GM21367 (cell line): ENCODE measurements around the gene NRDE2.

Source experiments
- ATAC-seq: cut with Tn5 transposase; IDR thresholded peaks from one replicate; pipeline ENCODE4 v1.9.1; 2021; ENCODE audit not compliant: unreplicated experiment

The NRDE2 gene, protein sequence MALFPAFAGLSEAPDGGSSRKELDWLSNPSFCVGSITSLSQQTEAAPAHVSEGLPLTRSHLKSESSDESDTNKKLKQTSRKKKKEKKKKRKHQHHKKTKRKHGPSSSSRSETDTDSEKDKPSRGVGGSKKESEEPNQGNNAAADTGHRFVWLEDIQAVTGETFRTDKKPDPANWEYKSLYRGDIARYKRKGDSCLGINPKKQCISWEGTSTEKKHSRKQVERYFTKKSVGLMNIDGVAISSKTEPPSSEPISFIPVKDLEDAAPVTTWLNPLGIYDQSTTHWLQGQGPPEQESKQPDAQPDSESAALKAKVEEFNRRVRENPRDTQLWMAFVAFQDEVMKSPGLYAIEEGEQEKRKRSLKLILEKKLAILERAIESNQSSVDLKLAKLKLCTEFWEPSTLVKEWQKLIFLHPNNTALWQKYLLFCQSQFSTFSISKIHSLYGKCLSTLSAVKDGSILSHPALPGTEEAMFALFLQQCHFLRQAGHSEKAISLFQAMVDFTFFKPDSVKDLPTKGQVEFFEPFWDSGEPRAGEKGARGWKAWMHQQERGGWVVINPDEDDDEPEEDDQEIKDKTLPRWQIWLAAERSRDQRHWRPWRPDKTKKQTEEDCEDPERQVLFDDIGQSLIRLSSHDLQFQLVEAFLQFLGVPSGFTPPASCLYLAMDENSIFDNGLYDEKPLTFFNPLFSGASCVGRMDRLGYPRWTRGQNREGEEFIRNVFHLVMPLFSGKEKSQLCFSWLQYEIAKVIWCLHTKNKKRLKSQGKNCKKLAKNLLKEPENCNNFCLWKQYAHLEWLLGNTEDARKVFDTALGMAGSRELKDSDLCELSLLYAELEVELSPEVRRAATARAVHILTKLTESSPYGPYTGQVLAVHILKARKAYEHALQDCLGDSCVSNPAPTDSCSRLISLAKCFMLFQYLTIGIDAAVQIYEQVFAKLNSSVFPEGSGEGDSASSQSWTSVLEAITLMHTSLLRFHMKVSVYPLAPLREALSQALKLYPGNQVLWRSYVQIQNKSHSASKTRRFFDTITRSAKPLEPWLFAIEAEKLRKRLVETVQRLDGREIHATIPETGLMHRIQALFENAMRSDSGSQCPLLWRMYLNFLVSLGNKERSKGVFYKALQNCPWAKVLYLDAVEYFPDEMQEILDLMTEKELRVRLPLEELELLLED

DNA sequence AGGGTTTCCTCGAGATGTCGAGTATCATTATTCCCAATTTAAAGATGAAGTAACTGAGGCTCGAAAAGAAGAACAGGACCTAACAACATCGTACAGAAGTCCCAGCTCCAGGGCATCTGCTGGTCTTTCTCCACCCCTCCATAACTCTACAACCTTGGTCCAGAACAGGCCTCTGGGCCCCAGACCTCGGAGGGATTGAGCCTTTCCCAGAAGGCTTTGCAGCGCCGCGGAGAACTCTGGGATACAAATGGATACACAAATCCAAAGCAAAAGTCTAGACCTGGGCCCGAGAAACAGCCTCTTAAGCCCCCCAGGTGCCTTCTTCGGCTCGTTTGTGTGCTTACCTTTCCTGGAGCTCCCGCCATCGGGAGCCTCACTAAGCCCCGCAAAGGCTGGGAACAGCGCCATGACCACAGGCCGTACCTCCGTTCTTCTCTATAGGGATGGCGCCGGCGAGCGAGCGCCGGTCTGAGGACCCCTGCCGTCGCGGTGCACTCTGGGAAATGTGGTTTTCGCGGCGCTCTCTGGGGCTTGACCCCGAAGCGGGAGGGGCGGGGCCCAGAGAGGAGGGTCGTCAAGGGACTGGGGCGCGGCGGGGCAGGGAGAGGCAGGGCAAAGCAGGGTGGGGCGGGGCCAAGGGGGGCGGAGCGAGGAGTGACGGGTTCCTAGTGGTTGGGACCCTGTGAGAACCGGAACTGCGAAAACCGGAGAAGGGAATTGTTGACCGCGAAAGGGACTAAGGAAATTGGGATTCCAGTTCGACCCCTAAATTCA is at the start of gene NRDE2:
Gene NRDE2 (minus strand): TSS at position 445 of the 774 bp plus-strand sequence. CDS start 37 bp downstream, at position 408.
- ATAC-seq, result peak; percentile 94

DNA sequence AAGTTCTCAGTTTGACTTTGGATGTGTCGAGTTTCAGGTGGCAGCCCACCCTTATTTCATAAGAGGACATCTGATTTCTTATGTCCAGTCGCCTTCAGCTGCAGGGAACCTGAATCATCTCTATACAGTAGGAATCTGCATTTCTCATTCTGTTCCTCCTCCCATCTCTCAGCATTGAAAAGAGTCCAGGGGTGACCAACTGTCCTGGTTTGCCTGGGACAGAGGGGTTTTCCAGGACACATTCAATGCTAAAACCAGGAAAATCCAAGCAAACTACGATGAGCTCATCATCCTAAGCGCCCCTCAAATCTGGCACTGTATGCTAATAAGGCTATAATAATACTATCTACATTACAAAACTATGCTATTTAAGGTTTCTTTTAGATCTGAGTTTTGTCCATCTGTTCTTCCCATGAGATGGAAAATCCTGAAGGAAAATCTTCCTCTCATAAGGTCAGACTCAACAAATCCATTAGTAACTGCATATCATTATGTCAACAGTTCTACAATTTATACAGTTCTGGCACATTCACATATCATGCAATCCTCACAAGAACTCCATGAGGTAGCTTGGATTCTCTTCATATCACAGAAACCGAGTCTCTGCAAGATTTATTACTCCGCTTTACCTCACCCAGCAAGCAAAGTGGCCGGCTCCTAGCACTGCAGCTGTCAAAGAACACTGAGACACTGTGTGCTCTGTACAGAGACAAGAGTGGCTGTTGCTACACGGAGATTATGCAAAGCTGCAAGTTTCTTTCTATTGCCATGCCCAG is 49.5 kb upstream of the NRDE2 start:
- no peak for ATAC-seq

DNA sequence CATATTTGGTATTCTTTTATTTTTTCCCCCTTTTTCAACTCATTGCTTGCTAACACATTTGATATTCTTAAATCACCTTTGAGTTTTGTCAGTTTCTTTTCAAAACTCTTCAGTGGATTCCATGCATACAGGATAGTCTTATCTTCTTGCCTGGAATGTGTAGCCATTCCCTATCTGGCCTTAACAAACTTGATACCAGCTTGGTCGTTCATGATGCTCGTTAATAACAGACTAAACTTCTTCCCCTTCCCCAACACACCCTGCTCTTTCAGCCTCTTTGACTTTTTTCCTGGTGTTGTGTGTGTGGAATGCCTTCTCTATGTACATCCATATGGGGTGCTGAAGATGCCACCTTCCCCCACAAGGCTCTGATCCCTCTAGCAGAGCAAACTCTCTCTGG is 47.4 kb upstream of the NRDE2 start:
- ATAC-seq, result no peak

DNA sequence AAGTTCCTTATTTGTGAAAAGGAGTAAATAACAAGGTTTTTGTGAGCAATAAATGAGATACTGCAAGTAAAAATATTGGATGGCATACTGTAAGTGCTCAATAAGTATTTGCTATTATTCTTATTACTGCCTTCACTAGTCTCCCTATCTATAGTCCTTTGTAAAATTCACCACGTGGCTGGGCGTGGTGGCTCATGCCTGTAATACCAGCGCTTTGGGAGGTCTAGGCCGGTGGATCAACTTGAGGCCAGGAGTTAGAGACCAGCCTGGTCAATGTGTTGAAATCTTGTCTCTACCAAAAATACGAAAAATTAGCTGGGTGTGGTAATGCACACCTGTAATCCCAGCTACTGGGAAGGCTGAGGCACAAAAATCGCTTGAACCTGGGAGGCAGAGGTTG is 46.5 kb upstream of the NRDE2 start:
- ATAC-seq, result no peak

DNA sequence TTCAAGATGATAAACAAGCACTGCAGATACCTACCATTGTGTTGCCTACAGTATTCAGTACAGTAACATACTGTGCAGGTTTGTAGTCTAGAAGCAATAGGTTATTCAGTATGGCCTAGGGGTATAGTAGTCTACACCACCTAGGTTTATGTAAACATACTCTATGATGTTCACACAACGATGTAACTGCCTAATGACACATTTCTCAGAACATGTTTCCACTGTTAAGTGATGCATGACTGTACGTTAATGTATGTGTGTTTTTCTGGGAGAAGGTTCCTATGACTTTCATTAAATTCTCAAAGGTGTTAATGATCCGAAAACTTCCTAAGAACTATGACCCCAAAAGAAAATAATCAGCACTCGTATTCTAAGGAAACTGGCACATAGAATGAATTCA is 44.2 kb upstream of the NRDE2 start:
- ATAC-seq, result no peak

DNA sequence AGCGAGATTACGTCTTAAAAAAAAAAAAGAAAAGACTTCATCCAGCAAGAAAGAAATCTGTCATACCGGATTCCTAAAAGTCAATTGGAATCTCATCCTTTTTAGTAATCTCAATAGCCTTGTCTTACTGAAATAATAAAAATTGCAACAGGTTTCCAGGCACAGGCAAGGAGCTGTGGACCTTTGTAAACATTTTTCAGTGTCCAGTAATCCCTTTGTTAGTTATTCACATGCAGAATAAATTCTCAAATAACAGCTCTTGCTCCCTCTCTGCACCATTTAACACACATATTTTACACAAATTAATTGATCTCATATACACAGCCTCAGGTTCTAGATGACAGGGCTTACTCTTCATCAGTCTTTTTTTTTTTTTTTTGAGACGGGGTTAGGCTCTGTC is 43.1 kb upstream of the NRDE2 start:
- ATAC-seq, result no peak

DNA sequence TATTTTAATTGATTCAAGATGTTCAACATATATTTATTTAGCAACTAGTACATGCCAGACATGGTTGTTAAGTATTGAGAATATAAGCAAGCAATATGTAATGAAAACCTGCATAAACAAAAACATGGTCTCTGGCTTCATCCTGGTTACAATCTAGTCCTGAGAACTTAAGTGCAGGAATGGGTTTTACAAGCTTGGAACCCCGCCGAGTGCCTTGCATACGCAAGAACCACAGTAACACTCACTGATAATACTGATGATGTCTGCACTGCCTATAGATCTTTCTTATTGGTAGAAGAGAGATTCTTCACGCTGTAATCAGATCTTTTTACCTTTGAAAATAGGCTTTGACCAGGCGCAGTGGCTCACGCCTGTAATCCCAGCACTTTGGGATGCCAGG is 42.1 kb upstream of the NRDE2 start:
- no peak for ATAC-seq

DNA sequence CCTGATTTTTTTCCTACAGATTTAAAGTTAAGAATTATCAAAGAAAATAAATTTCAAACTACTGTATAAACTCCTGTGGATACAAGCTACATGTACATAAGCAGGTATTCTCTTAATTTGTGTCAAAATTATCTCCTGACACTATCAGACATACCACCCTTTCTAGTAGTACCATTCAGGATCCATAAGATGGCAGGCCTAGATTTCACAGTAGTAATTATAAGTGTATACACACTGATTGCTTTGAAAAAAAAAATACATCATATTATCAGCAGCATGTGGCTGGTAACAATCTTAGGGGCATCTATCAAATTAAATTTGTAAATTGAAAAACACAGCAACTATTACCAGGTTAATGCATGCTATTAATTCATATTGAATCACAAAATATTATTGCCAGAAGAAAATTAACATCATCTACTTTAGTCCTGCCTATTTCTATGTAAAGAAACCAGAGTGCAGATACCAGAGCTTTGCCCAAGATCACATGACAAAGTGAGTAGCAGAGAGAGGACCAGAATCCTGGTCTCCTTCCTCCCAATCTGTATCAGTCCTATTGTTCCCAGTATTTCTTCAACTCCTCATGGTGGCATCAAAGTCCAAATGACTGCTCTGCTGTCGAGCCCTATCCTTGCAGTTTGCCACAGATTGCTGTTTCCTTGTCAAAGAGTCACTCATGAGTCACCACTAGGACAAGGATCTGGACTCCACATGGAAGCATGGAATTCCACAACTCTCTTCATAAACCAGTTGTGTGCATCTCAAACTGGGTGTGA is 37.4 kb upstream of the NRDE2 start:
- no peak for ATAC-seq

DNA sequence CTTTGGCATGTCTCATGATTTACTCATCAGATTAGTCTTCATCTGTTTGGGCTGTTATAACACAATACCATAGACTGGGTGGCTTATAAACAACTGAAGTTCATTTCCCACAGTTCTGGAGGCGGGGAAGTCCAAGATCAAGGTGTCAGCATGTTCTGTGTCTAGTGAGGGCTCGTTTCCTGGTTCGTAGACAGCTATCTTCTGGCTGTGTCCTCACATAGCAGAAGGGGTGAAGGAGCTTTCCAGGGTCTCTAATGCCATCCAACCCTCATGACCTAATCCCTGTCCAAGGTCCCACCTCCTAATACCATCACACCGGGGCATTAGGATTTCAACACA is 30.8 kb upstream of the NRDE2 start:
- no peak for ATAC-seq

DNA sequence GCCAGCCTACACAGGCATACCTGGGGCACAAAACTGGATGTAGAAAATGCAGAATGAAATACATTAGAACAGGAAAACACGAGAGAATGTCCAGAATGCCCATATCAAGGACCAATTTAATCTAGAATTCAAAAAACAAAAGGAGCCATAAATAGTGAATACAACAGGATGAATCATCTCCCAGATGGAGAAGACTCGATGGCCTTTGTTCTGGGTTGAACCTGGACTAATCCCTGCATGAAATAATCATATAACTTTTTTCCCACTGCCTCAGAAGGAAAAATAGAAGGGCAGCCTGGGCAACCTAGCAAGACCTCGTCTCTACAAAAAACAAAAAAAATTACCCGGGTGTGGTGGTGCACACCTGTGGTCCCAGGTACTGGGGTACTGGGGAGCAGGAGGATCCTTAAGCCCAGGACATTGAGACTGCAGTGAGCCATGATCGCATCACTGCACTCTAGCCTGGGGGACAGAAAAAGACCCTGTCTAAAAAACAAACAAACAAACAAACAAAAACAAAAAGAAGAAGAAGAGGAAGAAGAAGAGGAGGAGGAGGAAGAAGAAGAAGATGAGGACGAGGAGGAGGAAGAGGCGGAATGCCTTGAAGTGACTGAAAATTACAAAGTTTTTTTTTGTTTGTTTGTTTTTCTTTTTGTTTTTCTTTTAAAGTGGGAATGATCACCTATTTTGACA is 30.3 kb upstream of the NRDE2 start:
- ATAC-seq, result no peak

DNA sequence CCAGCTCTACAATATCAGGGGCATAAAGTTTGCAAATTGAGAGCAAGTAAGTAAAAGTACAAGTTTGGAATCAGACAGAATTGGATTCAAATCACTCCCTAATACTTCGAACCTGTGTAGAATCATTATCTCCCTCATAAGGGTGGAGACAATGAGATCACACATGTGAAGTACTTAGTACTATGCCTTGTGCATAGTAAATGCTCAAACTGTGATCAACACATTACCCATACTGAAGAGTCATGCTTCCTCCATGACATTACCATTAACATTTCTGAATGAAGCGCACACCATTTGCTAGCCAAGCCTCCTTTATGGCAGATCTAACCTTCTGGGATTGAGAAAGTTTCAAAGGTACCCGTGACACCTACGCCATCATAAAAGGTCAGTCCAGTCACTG is 26.6 kb upstream of the NRDE2 start:
- no peak for ATAC-seq

DNA sequence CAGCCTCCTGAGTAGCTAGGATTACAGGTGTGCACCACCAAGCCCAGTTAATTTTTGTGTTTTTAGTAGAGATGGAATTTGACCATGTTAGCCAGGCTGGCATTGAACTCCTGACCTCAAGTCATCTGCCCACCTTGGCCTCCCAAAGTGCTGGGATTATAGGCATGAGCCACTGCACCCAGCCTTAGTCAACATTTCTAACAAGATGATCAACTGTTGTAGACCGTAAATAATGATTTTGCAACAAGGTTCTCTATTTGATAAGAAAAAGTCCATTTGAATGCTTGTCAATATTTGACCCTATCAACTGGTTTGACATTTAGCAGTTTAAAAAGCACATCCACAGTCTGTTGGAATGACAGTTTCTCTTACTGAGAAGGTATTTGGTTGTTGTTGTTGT is 25.2 kb upstream of the NRDE2 start:
- no peak for ATAC-seq

DNA sequence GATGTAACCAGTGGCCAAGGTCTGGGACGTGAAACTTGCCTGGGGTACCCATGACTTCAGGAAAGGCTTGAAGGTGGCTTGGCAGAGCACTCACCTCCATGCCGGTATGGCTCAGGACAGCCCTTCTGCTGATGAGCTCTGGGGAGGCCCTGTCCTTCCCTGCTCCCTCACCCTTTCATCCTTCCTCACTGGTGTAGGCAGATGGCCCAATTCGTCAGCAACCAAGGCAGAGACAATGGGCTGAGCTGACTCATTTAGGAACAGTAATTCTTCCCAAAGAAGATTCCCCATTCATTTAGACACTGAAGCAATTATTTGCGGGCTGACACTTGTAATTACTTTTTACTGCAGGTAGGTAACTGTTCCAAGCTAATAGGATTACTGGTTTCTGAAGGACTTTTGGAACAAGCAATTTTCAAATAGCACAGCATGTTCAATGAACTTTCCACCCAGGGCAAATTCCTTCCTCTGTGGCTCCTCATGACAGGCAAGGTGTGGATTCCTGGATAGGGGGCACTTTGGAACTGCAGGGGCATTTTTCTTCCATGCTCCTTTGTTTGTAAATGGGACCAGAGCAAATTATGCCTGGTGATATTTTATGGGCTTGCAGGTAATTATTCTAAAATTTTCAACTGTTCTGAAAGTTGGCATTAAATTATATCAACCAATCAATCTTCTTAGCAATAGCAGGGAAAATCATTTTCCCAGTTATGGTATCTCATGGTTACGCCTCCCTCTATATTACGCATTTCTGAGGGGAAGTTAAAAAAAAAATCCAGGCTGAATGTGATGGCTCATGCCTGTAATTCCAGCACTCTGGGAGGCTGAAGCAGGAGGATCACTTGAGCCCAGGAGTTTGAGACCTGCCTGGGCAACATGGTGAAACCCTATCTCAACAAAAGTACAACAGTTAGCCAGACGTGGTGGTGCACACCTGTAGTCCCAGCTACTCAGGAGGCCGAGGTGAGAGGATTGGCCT is 24.1 kb upstream of the NRDE2 start:
- no peak for ATAC-seq

DNA sequence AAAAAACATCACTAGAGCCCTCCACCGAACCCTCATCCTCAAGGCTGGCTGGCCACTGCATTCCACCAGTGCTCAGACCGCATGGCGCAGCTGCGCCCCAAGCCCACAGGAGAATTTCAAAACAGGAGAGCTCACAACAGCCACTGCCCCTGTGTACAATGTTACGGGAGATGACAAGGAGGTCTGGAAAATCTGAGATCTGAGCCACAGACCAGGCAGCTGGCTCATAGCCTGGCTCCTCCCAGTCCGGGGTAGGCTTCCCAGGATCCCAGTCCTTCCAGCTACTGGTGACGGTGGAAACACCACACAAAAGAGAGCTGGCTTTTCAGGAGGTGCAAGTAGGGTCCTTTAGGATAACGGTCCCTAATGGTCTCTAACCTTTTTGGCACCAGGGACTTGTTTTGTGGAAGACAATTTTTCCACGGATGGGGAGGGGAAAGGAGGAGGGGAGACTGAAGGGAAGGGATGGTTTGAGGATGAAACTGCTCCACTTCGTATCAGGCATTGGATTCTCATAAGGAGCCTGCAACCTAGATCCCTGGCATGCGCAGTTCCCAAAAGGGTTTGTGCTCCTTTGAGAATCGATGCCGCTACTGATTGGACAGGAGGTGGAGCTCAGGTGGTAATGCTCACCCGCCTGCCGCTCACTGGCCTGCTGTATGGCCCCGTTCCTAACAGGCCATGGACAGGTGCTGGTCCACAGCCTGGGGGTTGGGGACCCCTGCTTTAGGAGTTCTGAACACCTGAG is 23.0 kb upstream of the NRDE2 start:
- no peak for ATAC-seq

DNA sequence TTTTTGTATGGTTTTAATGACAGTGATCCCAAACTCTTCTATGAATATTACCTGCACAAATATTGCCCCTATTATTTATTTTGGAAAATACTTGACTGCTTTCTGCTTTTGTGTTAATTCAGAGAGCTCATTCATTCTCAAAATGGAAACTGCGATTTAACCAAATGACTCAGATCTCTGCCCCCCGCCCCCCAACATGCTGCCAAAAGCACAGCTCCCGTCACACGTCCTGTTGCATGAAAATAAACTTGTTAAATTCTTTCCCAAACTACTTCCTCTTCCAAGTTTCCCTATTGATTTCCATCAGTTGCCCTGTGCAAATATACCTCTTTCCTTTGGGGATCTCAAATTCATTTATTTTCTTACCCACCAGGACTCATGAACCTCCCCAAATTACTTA is 18.0 kb upstream of the NRDE2 start:
- no peak for ATAC-seq

DNA sequence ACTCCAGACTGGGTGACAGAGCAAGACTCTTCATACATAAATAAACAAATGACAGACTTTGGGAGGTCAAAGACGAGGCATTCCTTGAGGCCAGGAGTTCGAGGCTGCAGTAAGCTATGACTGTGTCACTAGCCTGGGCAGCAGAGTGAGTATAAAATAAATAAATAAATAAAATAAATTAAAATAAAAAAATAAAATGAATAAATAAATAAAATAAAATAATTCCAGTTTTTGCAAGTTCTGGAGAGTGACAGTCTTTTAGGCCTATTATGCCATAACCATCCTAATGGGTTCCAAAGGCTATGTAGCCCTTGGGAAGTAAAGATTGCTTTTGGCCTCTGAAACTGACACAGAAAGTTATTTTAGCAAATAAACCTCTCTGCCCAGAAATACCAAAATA is 16.5 kb upstream of the NRDE2 start:
- no peak for ATAC-seq

DNA sequence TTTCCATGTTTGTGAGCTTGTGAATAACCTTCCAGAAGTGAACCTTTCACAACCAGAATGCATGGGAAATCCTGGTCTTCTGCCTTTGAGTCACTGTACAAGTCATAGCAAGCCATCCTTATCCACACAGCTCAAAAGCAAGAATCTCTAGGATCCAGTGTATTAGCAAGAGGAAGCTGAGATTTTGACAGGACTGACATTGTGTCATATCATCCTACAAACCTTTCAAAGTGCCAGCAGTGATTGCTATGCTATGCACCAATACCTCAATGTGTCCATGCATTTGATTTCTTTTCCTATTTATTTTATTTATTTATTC is 13.5 kb upstream of the NRDE2 start:
- ATAC-seq, result no peak
